SK-N-SH treated with all-trans-retinoic acid at 6 μM for 48 hours (cell line): ENCODE measurements around the gene RNF157.

Experiments used
- ATAC-seq: fragments of 200-7000 bp; cut with Tn5 transposase; 3 replicates; pipeline ENCODE4 v1.9.1; 2020; ENCODE audit warnings: mild to moderate bottlenecking, moderate library complexity
- ARNTL ChIP-seq: fragments of 450-650 bp; formaldehyde crosslinking; IDR thresholded peaks from 2 replicates; pipeline ENCODE4 v1.5.0; 2020; ENCODE audit warnings: low read depth, mild to moderate bottlenecking, moderate library complexity, borderline replicate concordance
- BACH2 ChIP-seq: fragments of 250-450 bp; sonication (Bioruptor Pico); IDR thresholded peaks from 2 replicates; pipeline ENCODE4 v1.9.0; 2021; ENCODE audit warnings: mild to moderate bottlenecking, borderline replicate concordance
- CSDC2 ChIP-seq: fragments of 250-450 bp; sonication (Bioruptor Pico); IDR thresholded peaks from 2 replicates; pipeline ENCODE4 v1.5.0; 2020; ENCODE audit warnings: mild to moderate bottlenecking, moderate library complexity
- ESRRG ChIP-seq: fragments of 250-450 bp; sonication (Bioruptor Pico); IDR thresholded peaks from 2 replicates; pipeline ENCODE4 v1.6.1; 2021; ENCODE audit warnings: mild to moderate bottlenecking
- GLIS3 ChIP-seq: fragments of 250-450 bp; sonication (Bioruptor Pico); IDR thresholded peaks from 2 replicates; pipeline ENCODE4 v1.5.0; 2020; ENCODE audit warnings: mild to moderate bottlenecking, moderate library complexity
- ISL1 ChIP-seq: fragments of 250-450 bp; sonication (Bioruptor Pico); IDR thresholded peaks from 2 replicates; pipeline ENCODE4 v2.1.2; 2022; ENCODE audit warnings: mild to moderate bottlenecking, moderate library complexity
- OSR1 ChIP-seq: fragments of 250-450 bp; sonication (Bioruptor Pico); IDR thresholded peaks from 2 replicates; pipeline ENCODE4 v1.8.0; 2022; ENCODE audit warnings: moderate library complexity, mild to moderate bottlenecking, inconsistent platforms
- PATZ1 ChIP-seq: fragments of 250-450 bp; sonication (Bioruptor Pico); IDR thresholded peaks from 2 replicates; pipeline ENCODE4 v1.8.0; 2020; ENCODE audit warnings: mild to moderate bottlenecking, moderate library complexity, borderline replicate concordance
- PPARA ChIP-seq: fragments of 250-450 bp; sonication (Bioruptor Pico); IDR thresholded peaks from 2 replicates; pipeline ENCODE4 v1.5.0; 2020; ENCODE audit warnings: mild to moderate bottlenecking, borderline replicate concordance
- RARB ChIP-seq: fragments of 250-450 bp; sonication (Bioruptor Pico); IDR thresholded peaks from 2 replicates; pipeline ENCODE4 v1.8.0; 2021; ENCODE audit warnings: mild to moderate bottlenecking, moderate library complexity
- SNAI2 ChIP-seq: fragments of 250-450 bp; sonication (Bioruptor Pico); IDR thresholded peaks from 2 replicates; pipeline ENCODE4 v1.5.0; 2020; ENCODE audit warnings: mild to moderate bottlenecking, moderate library complexity
- TCF4 ChIP-seq: fragments of 250-450 bp; sonication (Bioruptor Pico); IDR thresholded peaks from 2 replicates; pipeline ENCODE4 v1.8.0; 2021; ENCODE audit warnings: mild to moderate bottlenecking, moderate library complexity, borderline replicate concordance
- TSHZ2 ChIP-seq: fragments of 250-450 bp; sonication (Bioruptor Pico); IDR thresholded peaks from 2 replicates; pipeline ENCODE4 v1.5.0; 2020; ENCODE audit warnings: mild to moderate bottlenecking, moderate library complexity
- ZC3H10 ChIP-seq: fragments of 250-450 bp; sonication (Bioruptor Pico); IDR thresholded peaks from 2 replicates; pipeline ENCODE4 v1.5.1; 2021; ENCODE audit warnings: mild to moderate bottlenecking, moderate library complexity
- ZFP3 ChIP-seq: fragments of 250-450 bp; sonication (Bioruptor Pico); IDR thresholded peaks from 2 replicates; pipeline ENCODE4 v1.5.0; 2020; ENCODE audit warnings: mild to moderate bottlenecking, moderate library complexity
- ZFP30 ChIP-seq: fragments of 450-650 bp; formaldehyde crosslinking; IDR thresholded peaks from 2 replicates; pipeline ENCODE4 v1.5.0; 2022; ENCODE audit warnings: mild to moderate bottlenecking, moderate library complexity
- ZNF565 ChIP-seq: fragments of 450-650 bp; formaldehyde crosslinking; conservative IDR thresholded peaks from 2 replicates; pipeline ENCODE4 v1.5.0; 2020; ENCODE audit warnings: low read depth, mild to moderate bottlenecking, moderate library complexity
- ZNF70 ChIP-seq: fragments of 450-650 bp; formaldehyde crosslinking; IDR thresholded peaks from 2 replicates; pipeline ENCODE4 v1.5.0; 2020; ENCODE audit warnings: mild to moderate bottlenecking, moderate library complexity
- ZNF8 ChIP-seq: fragments of 450-650 bp; formaldehyde crosslinking; IDR thresholded peaks from 2 replicates; pipeline ENCODE4 v1.5.0; 2020; ENCODE audit warnings: mild to moderate bottlenecking, moderate library complexity
- TF ChIP-seq, protein P1 (sequence below): fragments of 250-450 bp; sonication (Bioruptor Pico); IDR thresholded peaks from 2 replicates; pipeline ENCODE4 v1.5.1; 2020; ENCODE audit warnings: low read depth, mild to moderate bottlenecking, moderate library complexity

Gene RNF157

DNA sequence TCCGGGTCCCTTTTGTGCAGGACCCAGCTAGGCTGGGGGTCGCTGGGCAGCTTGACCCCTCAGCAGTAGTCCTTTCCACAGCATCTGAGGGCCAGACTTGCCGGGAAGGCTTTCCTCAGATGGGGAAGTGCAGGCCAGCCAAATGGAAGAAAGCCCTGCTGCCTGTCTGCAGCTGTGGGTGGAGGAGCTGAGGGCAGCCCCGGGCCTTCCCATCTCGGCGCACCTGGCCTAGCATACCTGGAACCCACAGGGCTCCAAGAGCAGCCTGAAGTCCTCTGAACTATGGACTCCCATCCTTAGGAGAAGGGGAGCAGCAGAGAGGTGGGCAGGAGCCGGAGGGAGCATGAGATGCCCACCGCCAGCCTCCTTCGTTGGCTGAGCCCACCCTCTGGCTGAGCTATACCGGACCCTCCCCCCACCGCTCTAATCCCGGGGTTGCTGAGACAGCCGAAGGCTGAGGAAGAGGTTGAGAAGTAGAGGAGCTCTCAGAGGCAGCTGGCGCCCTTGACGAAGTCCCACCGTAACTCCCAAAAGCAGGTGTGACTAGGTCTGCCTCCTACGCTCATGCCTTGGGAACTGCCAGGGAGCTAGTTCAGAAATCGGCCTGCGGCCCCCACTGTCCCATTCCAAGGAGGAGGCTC lies 38.1 kb upstream of the RNF157 start:
- no peak for TF ChIP-seq PPARA (CRISPR knock-in tag)
- TF ChIP-seq, protein P1, sequence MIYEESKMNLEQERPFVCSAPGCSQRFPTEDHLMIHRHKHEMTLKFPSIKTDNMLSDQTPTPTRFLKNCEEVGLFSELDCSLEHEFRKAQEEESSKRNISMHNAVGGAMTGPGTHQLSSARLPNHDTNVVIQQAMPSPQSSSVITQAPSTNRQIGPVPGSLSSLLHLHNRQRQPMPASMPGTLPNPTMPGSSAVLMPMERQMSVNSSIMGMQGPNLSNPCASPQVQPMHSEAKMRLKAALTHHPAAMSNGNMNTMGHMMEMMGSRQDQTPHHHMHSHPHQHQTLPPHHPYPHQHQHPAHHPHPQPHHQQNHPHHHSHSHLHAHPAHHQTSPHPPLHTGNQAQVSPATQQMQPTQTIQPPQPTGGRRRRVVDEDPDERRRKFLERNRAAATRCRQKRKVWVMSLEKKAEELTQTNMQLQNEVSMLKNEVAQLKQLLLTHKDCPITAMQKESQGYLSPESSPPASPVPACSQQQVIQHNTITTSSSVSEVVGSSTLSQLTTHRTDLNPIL: no peak
- no peak for ATAC-seq

DNA sequence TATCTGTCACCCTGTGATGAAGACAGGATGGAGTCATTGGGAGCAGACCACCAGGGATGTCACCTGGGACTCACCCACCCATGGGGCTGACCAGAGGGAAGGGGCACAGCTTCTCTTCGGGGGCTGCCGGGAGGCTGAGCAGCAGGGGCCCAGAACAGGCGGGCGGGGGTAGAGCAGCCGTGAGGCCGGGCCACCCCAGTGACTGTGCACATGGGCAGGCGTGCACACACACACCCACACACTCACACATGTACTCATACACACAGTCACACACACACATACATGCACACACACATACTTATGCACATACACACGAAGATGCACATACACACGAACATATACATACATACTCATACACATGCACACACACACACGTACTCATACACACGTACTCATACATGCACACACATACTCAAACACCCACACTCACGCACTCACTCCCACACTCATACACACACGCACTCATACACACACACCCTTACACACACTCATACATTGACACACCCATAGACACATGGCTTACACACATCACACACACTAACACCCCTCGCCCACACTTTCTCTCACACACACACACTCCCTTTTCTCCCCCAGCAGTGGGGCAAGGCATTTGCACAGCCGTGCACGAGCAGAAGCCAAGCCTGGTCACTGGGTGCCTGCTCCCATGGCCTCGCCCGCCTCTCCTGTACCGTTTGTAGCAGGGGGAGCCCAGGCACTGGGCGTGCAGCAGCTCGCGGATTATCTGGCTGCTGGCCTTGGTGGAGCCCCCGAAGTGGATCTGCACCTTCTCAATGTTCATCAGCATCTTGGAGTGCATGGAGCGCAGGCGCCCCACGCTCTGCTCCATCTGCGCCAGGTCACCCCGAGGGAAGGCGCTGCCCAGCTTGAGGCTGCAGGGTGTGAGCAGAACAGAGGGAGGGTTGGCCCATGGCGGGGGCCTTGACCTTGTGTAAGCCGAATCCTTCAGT lies 37.3 kb upstream of the RNF157 start:
- no peak for ATAC-seq
- TF ChIP-seq TCF4 (CRISPR knock-in tag) (no peak), OSR1 (CRISPR knock-in tag) (no peak)

GRCh38 chr17:76276461-76277299 lies 36.4 kb upstream of the RNF157 start:
- ATAC-seq: no peak
- TF ChIP-seq ZFP30 (CRISPR knock-in tag): no peak

GRCh38 chr17:76276069-76276431 lies 35.8 kb upstream of the RNF157 start:
- no peak for TF ChIP-seq ZFP30 (CRISPR knock-in tag)
- no peak for TF ChIP-seq PPARA (CRISPR knock-in tag)
- no peak for TF ChIP-seq ZC3H10
- TF ChIP-seq TSHZ2 (CRISPR knock-in tag): no peak
- no peak for TF ChIP-seq ZFP3 (CRISPR knock-in tag)
- TF ChIP-seq ISL1 (CRISPR knock-in tag): no peak
- no peak for TF ChIP-seq PATZ1
- no peak for TF ChIP-seq TCF4 (CRISPR knock-in tag)
- no peak for TF ChIP-seq CSDC2 (CRISPR knock-in tag)
- no peak for TF ChIP-seq BACH2 (CRISPR knock-in tag)
- TF ChIP-seq ZNF70: no peak
- TF ChIP-seq RARB: no peak
- TF ChIP-seq SNAI2 (CRISPR knock-in tag): no peak
- TF ChIP-seq, protein P1: no peak
- no peak for TF ChIP-seq ESRRG (CRISPR knock-in tag)
- TF ChIP-seq ARNTL (CRISPR knock-in tag): no peak
- TF ChIP-seq GLIS3 (CRISPR knock-in tag): no peak
- TF ChIP-seq ZNF8 (CRISPR knock-in tag): no peak
- TF ChIP-seq OSR1 (CRISPR knock-in tag): no peak
- no peak for TF ChIP-seq ZNF565 (CRISPR knock-in tag)
- ATAC-seq: no peak
